HG02884 (cell line): ENCODE data around the gene HSPA4.

Source experiments
- ATAC-seq: cut with Tn5 transposase; IDR thresholded peaks from one replicate; pipeline ENCODE4 v1.9.1; 2021; ENCODE audit warnings: mild to moderate bottlenecking, moderate library complexity; ENCODE audit not compliant: unreplicated experiment

Gene HSPA4

DNA sequence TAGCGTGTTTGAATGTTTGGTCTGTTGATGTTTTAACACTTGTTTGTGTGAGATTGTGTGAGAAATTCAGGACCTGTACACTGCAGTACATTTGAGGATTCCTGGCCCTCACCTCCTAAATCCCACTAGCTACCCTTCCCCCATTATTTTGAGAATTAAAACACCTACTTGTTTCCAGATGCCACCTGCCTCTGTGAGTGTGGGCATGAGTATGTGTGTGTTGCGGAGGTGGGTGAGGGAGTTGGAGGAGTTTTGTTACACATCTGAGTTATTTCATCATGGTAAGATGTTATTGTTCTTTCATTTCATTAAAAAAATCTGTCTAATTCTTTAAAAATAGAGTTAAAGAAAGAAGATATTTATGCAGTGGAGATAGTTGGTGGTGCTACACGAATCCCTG lies 36.3 kb downstream of the HSPA4 start:
- ATAC-seq: no peak

GRCh38 chr5:133091034-133091433 lies 39.2 kb downstream of the HSPA4 start:
- no peak for ATAC-seq

DNA sequence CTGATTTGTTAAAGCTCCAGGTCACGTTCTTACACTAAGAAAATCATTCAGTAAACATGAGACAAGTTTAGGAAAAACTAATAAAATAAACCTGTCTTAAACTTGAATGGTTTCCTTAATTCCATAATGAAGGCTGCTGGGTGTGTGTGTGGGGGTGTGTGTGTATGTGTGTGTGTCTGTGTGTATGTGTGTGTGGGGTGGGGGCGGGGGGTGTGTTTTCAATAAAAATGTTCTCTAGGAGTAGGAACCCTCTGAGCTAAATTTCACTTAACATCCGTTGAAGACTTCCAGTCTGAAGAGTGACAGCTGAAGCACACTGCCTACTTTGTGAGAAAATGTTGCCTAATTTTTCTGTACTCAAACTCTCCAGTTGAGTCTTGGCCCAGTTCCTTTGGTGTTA lies 54.5 kb downstream of the HSPA4 start:
- ATAC-seq: no peak

GRCh38 chr5:133106761-133107572 lies 55.2 kb downstream of the HSPA4 start:
- no peak for ATAC-seq

DNA sequence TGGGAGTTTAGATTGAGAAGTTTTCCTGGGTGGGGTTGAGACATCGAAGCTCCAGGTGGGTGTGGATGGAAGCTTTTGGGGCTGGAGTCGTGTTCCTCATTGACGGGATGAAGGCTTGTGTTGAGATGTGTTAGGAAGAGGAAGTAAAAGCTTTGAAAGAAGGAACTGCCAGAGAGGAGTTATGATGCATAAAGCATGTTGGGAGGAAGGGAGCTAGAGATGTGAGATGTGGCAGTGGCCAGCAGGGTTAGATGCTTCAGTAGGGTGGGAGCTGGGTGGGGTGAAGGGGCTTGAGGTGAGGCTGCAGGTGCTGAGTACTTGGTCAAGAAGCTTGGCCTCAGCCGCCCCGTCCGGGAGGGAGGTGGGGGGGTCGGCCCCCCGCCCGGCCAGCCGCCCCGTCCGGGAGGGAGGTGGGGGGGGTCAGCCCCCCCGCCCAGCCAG lies 56.7 kb downstream of the HSPA4 start:
- ATAC-seq: no peak

DNA sequence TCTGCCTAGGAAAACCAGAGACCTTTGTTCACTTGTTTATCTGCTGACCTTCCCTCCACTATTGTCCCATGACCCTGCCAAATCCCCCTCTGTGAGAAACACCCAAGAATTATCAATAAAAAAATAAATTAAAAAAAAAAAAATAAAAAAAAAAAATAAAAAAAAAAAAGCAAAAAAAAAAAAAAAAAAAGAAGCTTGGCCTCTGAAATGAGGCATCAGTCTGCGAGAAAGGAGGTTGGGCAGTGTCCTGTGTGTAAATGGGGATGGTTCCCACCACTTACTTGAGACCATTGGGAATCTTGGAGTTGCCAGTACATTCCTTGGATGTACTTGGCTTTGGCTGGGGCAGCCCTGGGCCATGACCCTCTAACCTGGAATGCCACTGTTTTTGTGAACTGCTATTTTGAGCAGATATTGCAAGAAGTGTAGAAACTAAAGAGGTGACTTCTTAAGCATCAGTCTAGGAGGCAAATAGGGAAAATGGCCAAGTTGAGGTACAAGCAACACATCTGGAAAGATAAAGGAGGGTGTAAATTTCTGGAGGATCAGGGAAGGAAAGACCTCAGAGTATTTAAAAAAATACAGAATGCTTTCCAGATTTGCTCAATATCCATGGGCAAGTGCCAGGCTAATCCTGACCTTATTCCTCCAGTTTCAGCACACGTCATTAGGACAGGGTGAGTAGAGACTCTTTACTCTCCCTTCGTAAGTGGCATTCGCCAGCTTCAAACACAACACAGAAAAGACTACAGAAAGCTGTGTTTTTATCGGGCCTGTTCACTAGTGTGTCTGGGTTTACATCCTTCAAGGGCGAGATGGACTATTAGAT lies 58.1 kb downstream of the HSPA4 start:
- ATAC-seq: no peak

DNA sequence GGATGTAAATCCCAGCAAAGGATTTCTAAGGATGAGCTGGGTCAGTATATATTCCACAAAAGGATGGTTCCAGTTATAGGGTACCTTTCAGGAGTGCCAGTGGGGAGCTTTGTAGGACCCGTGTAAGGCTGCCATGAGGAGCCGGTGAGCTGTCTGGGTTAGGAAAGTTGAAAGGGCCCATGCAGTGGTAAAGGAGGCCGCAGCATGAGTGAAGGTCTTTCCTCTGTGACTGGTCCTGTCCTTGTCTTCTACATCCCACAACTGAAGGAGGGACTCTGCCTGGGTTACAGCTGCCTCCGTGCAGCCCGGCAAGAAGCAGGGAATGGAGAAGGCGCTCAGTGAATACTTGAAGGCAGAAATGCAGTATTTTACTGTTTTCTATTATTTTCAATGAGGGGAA lies 58.9 kb downstream of the HSPA4 start:
- no peak for ATAC-seq

- no peak for ATAC-seq
These were observed 59.5 kb downstream of the HSPA4 start for GRCh38 chr5:133111299-133111698.

DNA sequence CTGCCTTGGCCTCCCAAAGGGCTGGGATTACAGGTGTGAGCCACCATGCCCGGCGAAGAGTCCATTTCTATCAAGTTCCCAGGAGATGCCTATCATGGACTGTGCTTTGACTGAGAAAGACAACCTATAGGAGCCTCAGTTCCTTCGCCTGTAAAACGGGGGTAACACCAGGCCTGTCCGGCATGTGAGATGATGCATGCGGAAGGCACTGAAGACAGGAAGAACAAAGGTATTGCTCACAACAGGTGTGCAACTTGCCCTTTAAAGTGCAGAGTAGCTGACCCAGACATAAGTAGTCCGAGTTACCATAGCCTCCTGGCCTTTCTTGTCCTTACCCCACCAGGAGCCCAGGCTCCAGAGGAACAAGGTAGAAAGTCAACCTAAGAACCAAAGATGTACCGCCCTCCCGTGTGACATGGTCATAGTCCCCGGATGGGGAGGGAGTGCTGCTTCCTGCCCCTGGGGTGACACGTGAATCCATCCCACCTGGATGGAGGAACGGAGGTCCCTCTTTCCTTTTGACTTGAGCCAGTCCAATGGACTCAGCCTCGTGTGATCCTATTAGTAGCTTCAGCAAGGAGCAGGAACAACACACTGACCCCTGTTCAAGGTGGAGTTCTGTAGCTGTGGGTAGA lies 60.3 kb downstream of the HSPA4 start:
- no peak for ATAC-seq

- ATAC-seq: no peak
These were observed 61.7 kb downstream of the HSPA4 start for GRCh38 chr5:133113331-133114061.

- ATAC-seq: no peak
These were observed 62.5 kb downstream of the HSPA4 start for GRCh38 chr5:133114166-133114932.

DNA sequence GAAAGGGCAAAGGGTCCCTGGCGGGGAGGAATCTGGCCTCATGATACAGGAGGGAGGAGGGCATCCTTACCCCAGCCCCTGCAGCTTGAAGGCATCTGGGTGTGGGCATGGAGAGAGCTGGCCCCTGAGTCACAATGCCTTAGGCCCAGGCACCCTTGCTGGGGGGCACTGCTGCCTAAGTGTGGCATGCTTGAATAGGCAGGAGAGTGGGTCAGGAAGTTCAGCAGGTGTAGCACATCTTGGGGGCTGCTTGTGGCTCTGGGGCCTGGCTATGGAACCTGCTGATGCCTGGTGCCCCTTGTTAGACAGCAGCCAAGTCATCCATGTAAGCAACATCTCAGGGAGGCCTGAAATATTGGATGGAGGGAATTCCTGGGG lies 63.1 kb downstream of the HSPA4 start:
- no peak for ATAC-seq

- ATAC-seq: no peak
These were observed 64.8 kb downstream of the HSPA4 start for GRCh38 chr5:133116601-133117000.

DNA sequence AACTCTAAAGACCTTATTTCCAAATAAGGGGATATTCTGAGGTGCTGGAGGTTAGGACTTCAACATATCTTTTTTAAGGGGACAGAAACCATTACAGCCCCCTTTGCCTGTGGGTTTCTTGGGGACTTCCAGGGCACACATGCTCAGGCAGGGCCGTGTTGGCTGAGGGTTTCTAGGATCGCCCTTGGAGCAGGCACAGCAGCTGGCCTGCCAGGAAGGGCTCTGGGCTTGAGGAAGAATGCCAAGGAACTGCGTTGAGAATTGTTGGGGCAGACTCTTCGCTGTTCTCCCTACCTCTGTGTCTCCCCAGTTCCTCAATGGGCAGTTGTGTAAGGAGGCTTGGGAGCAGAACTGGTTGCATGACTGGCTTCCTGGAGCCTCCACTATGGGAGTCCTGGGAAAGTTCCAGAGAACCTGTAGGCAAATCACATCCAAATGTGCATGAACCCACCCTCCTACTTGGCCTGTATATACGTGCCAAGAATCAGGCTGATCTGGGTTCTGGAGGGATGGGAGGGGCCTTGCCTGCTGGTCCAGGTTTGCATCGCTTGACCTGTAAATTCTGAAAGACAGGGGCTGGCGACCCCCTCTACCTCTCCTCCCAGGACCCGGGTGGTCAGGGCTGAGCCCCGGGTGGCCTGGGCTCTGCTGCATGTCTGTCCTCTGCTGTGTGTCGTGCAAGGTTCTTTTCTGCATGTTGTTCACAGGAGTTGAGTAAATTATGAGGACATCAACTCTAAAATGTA lies 65.5 kb downstream of the HSPA4 start:
- ATAC-seq: no peak

DNA sequence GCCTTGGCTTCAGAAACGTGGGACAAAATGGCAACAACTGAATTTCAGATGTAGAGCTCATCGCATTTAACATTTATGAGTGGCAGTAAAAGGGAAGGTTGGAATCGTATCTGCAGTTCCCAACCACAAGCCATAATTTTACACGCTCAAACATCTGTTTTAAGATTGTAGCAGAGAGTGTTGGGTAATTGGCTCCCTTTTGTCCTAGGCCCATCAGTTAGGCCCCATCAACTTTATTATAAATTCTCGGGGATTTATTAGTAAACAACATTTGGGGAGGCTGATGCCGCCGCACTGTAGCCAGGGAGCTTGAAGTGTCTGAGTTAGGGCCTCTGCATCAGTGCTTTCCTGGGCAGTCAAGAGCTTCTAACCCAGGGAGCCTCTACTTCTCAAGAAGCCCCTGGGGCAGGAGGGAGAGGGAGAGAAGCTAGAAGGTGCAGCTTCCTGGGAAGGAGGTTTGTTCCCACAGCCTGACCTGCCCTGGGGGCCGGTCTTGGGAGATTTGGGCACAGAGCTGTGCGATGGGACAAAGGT lies 66.2 kb downstream of the HSPA4 start:
- no peak for ATAC-seq

GRCh38 chr5:133118741-133119140 lies 66.9 kb downstream of the HSPA4 start:
- no peak for ATAC-seq

DNA sequence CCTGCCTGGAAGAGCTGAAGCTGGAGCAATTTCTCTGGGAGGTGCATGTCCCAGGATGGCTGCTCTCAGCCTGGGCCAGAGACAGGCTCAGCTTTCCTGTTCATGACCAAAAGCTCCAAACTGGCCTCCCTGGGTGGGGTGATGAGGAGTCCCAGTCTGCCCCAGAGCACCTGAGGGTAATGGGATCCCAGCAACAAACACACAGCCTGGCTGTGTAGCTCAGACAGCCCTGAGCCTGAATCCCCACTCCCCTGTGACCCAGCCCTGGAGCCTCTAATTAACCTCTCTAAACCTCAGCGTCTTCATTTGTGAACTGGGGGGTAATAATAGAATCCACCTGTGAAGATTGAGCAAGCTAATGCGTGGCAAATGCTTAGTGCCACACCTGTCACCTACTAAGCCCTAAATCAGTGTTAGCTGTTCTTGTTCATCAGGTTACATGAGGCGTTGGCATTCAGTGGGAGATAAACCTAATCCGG lies 67.5 kb downstream of the HSPA4 start:
- no peak for ATAC-seq

- no peak for ATAC-seq
These were observed 68.4 kb downstream of the HSPA4 start for GRCh38 chr5:133120156-133120750.

- ATAC-seq: no peak
These were observed 69.3 kb downstream of the HSPA4 start for GRCh38 chr5:133121080-133121479.
